Natural killer cell (primary cell): ENCODE data around the gene HPCAL4. TPM values are rescaled to one million over a fixed set of nuclear protein-coding genes. Genes with fewer than 3 reads are reported as not detected.
A peak's percentile ranks its signal among the peaks of the same experiment; 100 is the strongest.

ENCODE experiments used
- ATAC-seq, 3 donors: fragments of 150-1000 bp in 2 of 3; fragments of 200-7000 bp in 1 of 3; cut with Tn5 transposase; 1 replicate in 1 of 3; 2 replicates in 2 of 3; pipeline ENCODE4 v1.10.0; 2021; ENCODE audit warnings: mild to moderate bottlenecking in 2 of 3, moderate library complexity in 2 of 3
- DNase-seq, 2 donors: peaks; one replicate each; pipeline versions ENCODE4 v3.0.0 to v3.0.0-alpha.2; 2013 to 2021; ENCODE audit warnings: mixed read lengths in 1 of 2
- H3K27ac ChIP-seq: one replicate; pipeline ENCODE4 v1.5.1; 2013; ENCODE audit warnings: mild to moderate bottlenecking, low read length
- H3K27me3 ChIP-seq: one replicate; pipeline ENCODE4 v1.6.1; 2013; ENCODE audit warnings: low read length; ENCODE audit not compliant: control insufficient read depth, insufficient read depth
- H3K36me3 ChIP-seq: one replicate; pipeline ENCODE4 v1.6.1; 2013; ENCODE audit warnings: low read length; ENCODE audit not compliant: control insufficient read depth, insufficient read depth
- H3K4me1 ChIP-seq: one replicate; pipeline ENCODE4 v1.6.1; 2013; ENCODE audit warnings: low read length; ENCODE audit not compliant: control insufficient read depth, insufficient read depth
- H3K4me3 ChIP-seq: one replicate; pipeline ENCODE4 v1.5.1; 2013; ENCODE audit warnings: low read length
- H3K9me3 ChIP-seq: one replicate; pipeline ENCODE4 v1.6.1; 2013; ENCODE audit warnings: low read length; ENCODE audit not compliant: control insufficient read depth, insufficient read depth
- H3K27ac Mint-ChIP-seq, 2 donors: one replicate each; pipeline ENCODE4 v1.8.0; 2022; ENCODE audit warnings: mild to moderate bottlenecking in 2 of 2, mixed read lengths in 2 of 2, moderate library complexity in 1 of 2
- H3K27me3 Mint-ChIP-seq, 2 donors: one replicate each; pipeline ENCODE4 v1.8.0; 2022; ENCODE audit warnings: low read depth in 2 of 2, mixed read lengths in 2 of 2
- H3K36me3 Mint-ChIP-seq: one replicate; pipeline ENCODE4 v1.8.0; 2022; ENCODE audit warnings: mixed read lengths
- H3K4me1 Mint-ChIP-seq, 2 donors: one replicate each; pipeline ENCODE4 v1.8.0; 2022; ENCODE audit warnings: mixed read lengths in 2 of 2
- H3K4me3 Mint-ChIP-seq: one replicate; pipeline ENCODE4 v1.8.0; 2022; ENCODE audit warnings: mild to moderate bottlenecking, moderate library complexity, mixed read lengths
- H3K9me3 Mint-ChIP-seq, 2 donors: one replicate each; pipeline ENCODE4 v1.8.0; 2022; ENCODE audit warnings: mixed read lengths in 2 of 2
- WGBS: methylation state at CpG from one replicate; pipeline ENCODE4 v1.1.7; 2013; ENCODE audit warnings: missing lambda C conversion rate; ENCODE audit not compliant: insufficient coverage; 5-methylcytosine and 5-hydroxymethylcytosine counted together
- intact Hi-C: fragments of 100-400 bp; cut with micrococcal nuclease; formaldehyde crosslinking; loops from one replicate; pipeline ENCODE4 v1.14.2; 2022
- total RNA-seq, 4 donors: library from RNA; stranded (reverse); fragments of 120-200 nt in 1 of 4; gene quantifications; one replicate each; pipeline versions ENCODE4 v1.2.3 to v1.2.4, GENCODE V29; 2013 to 2022
- TF ChIP-seq, protein P1 (sequence below): fragments of 200-600 bp; IDR thresholded peaks from one replicate; pipeline ENCODE4 v1.8.0; 2022; ENCODE audit warnings: antibody characterized with exemption

The HPCAL4 gene
- total RNA-seq, 3 donors from 2014 or later (not counting 1 experiment from before 2014, with no cell fraction given), result 0.78 to 1.6 (median 1.3) TPM

GRCh38 chr1:39735731-39736130 lies 44.5 kb upstream of the HPCAL4 start:
- Histone ChIP-seq H3K27me3 (no peaks in the 10 kb centered on the region), H3K27ac (no peak overlapping the region), H3K4me1 (peaks cover 38% of the 10 kb centered on the region), H3K36me3 (peaks cover 9% of the 10 kb centered on the region), H3K9me3 (no peaks in the 10 kb centered on the region), H3K4me3 (no peak overlapping the region)
- TF ChIP-seq, protein P1, sequence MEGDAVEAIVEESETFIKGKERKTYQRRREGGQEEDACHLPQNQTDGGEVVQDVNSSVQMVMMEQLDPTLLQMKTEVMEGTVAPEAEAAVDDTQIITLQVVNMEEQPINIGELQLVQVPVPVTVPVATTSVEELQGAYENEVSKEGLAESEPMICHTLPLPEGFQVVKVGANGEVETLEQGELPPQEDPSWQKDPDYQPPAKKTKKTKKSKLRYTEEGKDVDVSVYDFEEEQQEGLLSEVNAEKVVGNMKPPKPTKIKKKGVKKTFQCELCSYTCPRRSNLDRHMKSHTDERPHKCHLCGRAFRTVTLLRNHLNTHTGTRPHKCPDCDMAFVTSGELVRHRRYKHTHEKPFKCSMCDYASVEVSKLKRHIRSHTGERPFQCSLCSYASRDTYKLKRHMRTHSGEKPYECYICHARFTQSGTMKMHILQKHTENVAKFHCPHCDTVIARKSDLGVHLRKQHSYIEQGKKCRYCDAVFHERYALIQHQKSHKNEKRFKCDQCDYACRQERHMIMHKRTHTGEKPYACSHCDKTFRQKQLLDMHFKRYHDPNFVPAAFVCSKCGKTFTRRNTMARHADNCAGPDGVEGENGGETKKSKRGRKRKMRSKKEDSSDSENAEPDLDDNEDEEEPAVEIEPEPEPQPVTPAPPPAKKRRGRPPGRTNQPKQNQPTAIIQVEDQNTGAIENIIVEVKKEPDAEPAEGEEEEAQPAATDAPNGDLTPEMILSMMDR, result no peak
- WGBS, result 78% methylated on average over 2 of the region's 3 CpGs
- Mint-ChIP-seq H3K4me3 (no peak overlapping the region), H3K27ac (peak overlapping the region; percentile 85 to 96), H3K27me3 (peaks cover 4 to 12% of the 10 kb centered on the region in 2 donors), H3K36me3 (no peaks in the 10 kb centered on the region), H3K9me3 (peaks cover 2 to 5% of the 10 kb centered on the region in 2 donors), H3K4me1 (peaks cover 34 to 42% of the 10 kb centered on the region in 2 donors)
- intact Hi-C loops, result no loop called here
- DNase-seq (no peak), ATAC-seq (no peak)

DNA sequence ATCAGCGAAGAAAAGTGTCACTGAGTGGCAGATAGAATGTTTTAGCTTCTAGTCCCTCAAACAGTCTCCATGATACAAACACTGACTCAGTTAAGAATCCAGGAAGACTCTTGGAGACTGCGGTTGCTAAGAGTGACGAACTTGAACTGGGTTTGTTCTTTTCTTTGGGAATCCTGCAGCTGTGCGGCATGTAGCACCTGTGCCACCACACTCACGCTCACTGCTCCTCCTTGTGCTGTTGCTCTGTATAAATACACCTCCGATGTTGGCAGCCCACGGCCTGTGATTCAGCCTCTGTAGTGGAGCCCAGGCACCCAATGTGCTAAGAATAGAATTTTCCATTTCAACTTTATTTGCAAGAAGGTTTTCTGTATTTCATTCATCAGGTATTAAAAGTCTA lies 41.9 kb upstream of the HPCAL4 start:
- Histone ChIP-seq H3K27ac (no peak overlapping the region), H3K4me1 (peaks cover 21% of the 10 kb centered on the region), H3K36me3 (no peaks in the 10 kb centered on the region), H3K27me3 (peaks cover 3% of the 10 kb centered on the region), H3K9me3 (no peaks in the 10 kb centered on the region), H3K4me3 (no peak overlapping the region)
- Mint-ChIP-seq H3K27me3 (peaks cover 26 to 36% of the 10 kb centered on the region in 2 donors), H3K4me3 (no peak overlapping the region), H3K9me3 (peaks cover 2 to 5% of the 10 kb centered on the region in 2 donors), H3K4me1 (peaks cover 31 to 35% of the 10 kb centered on the region in 2 donors), H3K27ac (no peak overlapping the region), H3K36me3 (no peaks in the 10 kb centered on the region)
- intact Hi-C loops, result no loop called here
- TF ChIP-seq, protein P1, result no peak
- no peak for ATAC-seq
- DNase-seq, result no peak
- WGBS, result 80% methylated on average over 7 of the region's 7 CpGs

GRCh38 chr1:39732730-39733129 lies 41.5 kb upstream of the HPCAL4 start:
- Mint-ChIP-seq H3K4me1 (peaks cover 30 to 35% of the 10 kb centered on the region in 2 donors), H3K36me3 (no peaks in the 10 kb centered on the region), H3K9me3 (peaks cover 2 to 5% of the 10 kb centered on the region in 2 donors), H3K4me3 (no peak overlapping the region), H3K27me3 (peaks cover 31 to 41% of the 10 kb centered on the region in 2 donors), H3K27ac (no peak overlapping the region)
- intact Hi-C loops, result no loop called here
- no peak overlapping the region for H3K27ac ChIP-seq
- DNase-seq, result no peak
- H3K4me3 ChIP-seq, result no peak overlapping the region
- peaks cover 16% of the 10 kb centered on the region for H3K4me1 ChIP-seq
- 71% methylated on average over 3 of the region's 3 CpGs for WGBS
- no peaks in the 10 kb centered on the region for H3K36me3 ChIP-seq
- TF ChIP-seq, protein P1, result no peak
- no peak for ATAC-seq
- H3K27me3 ChIP-seq, result peaks cover 7% of the 10 kb centered on the region
- no peaks in the 10 kb centered on the region for H3K9me3 ChIP-seq

GRCh38 chr1:39729842-39730241 lies 38.6 kb upstream of the HPCAL4 start:
- peaks cover 51 to 64% of the 10 kb centered on the region in 2 donors for H3K27me3 Mint-ChIP-seq
- H3K4me1 Mint-ChIP-seq, result peaks cover 17 to 21% of the 10 kb centered on the region in 2 donors
- Histone ChIP-seq H3K4me1 (no peaks in the 10 kb centered on the region), H3K27ac (no peak overlapping the region), H3K9me3 (no peaks in the 10 kb centered on the region), H3K27me3 (peaks cover 13% of the 10 kb centered on the region), H3K4me3 (no peak overlapping the region), H3K36me3 (no peaks in the 10 kb centered on the region)
- intact Hi-C loops, result no loop called here
- DNase-seq, result no peak
- no peaks in the 10 kb centered on the region for H3K9me3 Mint-ChIP-seq
- no peak overlapping the region for H3K27ac Mint-ChIP-seq
- no peak for ATAC-seq
- 75% methylated on average over 3 of the region's 4 CpGs for WGBS
- no peak overlapping the region for H3K4me3 Mint-ChIP-seq
- TF ChIP-seq, protein P1, result no peak
- no peaks in the 10 kb centered on the region for H3K36me3 Mint-ChIP-seq
